H1 (cell line): ENCODE measurements around the gene NACAD. TPM values are rescaled to one million over a fixed set of nuclear protein-coding genes. Genes with fewer than 3 reads are reported as not detected.

Experiments used
- CTCF ChIA-PET: fragments of 300-600 bp; sonication (Branson Sonifier 250); formaldehyde crosslinking; loops from one replicate; lab custom pipeline; 2021; ENCODE audit not compliant: partially characterized antibody; lab: Charles Lee
- POLR2A ChIA-PET: fragments of 300-600 bp; sonication (Branson Sonifier 250); formaldehyde crosslinking; loops from one replicate; lab custom pipeline; 2021; ENCODE audit warnings: inconsistent platforms; ENCODE audit not compliant: partially characterized antibody; lab: Charles Lee
- DNase-seq, 2 experiments: peaks; one replicate each; pipeline versions ENCODE4 v3.0.0 to v3.0.0-alpha.2; 2010 to 2022; ENCODE audit warnings: low spot score in 2 of 2, low read depth in 1 of 2, mixed read lengths in 1 of 2
- FAIRE-seq: peaks from 2 replicates; lab custom pipeline; 2011; peaks lifted over from hg19 to GRCh38; lab: Jason Lieb, UNC
- H2AFZ ChIP-seq: 2 replicates; pipeline ENCODE4 v1.8.1; 2012; ENCODE audit warnings: low read length, inconsistent platforms
- H2AK5ac ChIP-seq: 2 replicates; pipeline ENCODE4 v1.6.1; 2013; ENCODE audit warnings: low read depth, low read length
- H2BK120ac ChIP-seq: replicated peaks from 2 replicates; pipeline ENCODE3; 2013; ENCODE audit warnings: low read depth, low read length, inconsistent platforms
- H2BK12ac ChIP-seq: 2 replicates; pipeline ENCODE4 v1.6.1; 2013; ENCODE audit warnings: low read depth, low read length
- H2BK15ac ChIP-seq: 2 replicates; pipeline ENCODE4 v1.6.1; 2013; ENCODE audit warnings: low read length
- H2BK20ac ChIP-seq: 2 replicates; pipeline ENCODE4 v1.6.1; 2013; ENCODE audit warnings: low read length
- H2BK5ac ChIP-seq: 2 replicates; pipeline ENCODE4 v1.6.1; 2013; ENCODE audit warnings: low read depth, low read length
- H3K14ac ChIP-seq: 2 replicates; pipeline ENCODE4 v1.6.1; 2013; ENCODE audit warnings: inconsistent platforms; ENCODE audit not compliant: insufficient read length
- H3K18ac ChIP-seq: 2 replicates; pipeline ENCODE4 v1.6.1; 2013; ENCODE audit warnings: low read length; ENCODE audit errors: extremely low read depth
- H3K23ac ChIP-seq: 2 replicates; pipeline ENCODE4 v1.6.1; 2013; ENCODE audit warnings: inconsistent platforms; ENCODE audit not compliant: insufficient read length
- H3K23me2 ChIP-seq: 2 replicates; pipeline ENCODE4 v1.6.1; 2013; ENCODE audit warnings: low read depth, low read length
- H3K27ac ChIP-seq: 2 replicates; pipeline ENCODE4 v1.6.1; 2011; ENCODE audit warnings: low read depth, low read length, inconsistent platforms
- H3K27me3 ChIP-seq, 4 experiments: replicated peaks in 1 of 4; 1 replicate in 1 of 4; 2 replicates in 3 of 4; pipeline versions ENCODE4 v1.6.1 to v1.8.1; 2011 to 2013; ENCODE audit warnings: low read length in 3 of 4, mild to moderate bottlenecking in 3 of 4, inconsistent platforms in 2 of 4, mixed read lengths in 2 of 4, moderate library complexity in 1 of 4; ENCODE audit not compliant: control insufficient read depth in 3 of 4, insufficient read depth in 3 of 4; ENCODE audit errors: extremely low read depth in 1 of 4
- H3K36me3 ChIP-seq, 4 experiments: 2 replicates each; pipeline versions ENCODE4 v1.6.1 to v1.8.1; 2011 to 2013; ENCODE audit warnings: mild to moderate bottlenecking in 4 of 4, low read length in 3 of 4, moderate library complexity in 2 of 4, control low read depth in 1 of 4, inconsistent platforms in 1 of 4; ENCODE audit not compliant: insufficient read depth in 4 of 4, control insufficient read depth in 2 of 4
- H3K4ac ChIP-seq: replicated peaks from 2 replicates; pipeline ENCODE3; 2013; ENCODE audit warnings: low read length, low read depth, mixed read lengths, inconsistent platforms; ENCODE audit not compliant: insufficient read length
- H3K4me1 ChIP-seq, 4 experiments: replicated peaks in 1 of 4; 1 replicate in 1 of 4; 2 replicates in 3 of 4; pipeline versions ENCODE4 v1.6.1 to v1.8.1; 2011 to 2013; ENCODE audit warnings: low read length in 3 of 4, inconsistent platforms in 2 of 4, mixed read lengths in 1 of 4; ENCODE audit not compliant: insufficient read depth in 4 of 4, control insufficient read depth in 3 of 4
- H3K4me2 ChIP-seq, 2 experiments: 2 replicates each; pipeline versions ENCODE4 v1.6.1 to v1.8.1; 2011 to 2013; ENCODE audit warnings: low read depth in 2 of 2, low read length in 2 of 2, control low read depth in 1 of 2, inconsistent platforms in 1 of 2, mild to moderate bottlenecking in 1 of 2; ENCODE audit not compliant: insufficient read depth in 1 of 2
- H3K4me3 ChIP-seq, 4 experiments: fragments of 200-600, 300-600 bp in 1 of 4; sonication (generic), shearing (Covaris generic), sonication (Bioruptor Twin) in 1 of 4; 2 replicates each; pipeline versions ENCODE4 v1.5.1 to v1.8.1; 2011 to 2016; ENCODE audit warnings: low read length in 4 of 4, low read depth in 3 of 4, control low read depth in 2 of 4, inconsistent platforms in 2 of 4, mild to moderate bottlenecking in 2 of 4, mixed read lengths in 1 of 4, moderate library complexity in 1 of 4; ENCODE audit not compliant: insufficient read depth in 2 of 4; ENCODE audit errors: extremely low read depth in 1 of 4
- H3K56ac ChIP-seq: replicated peaks from 2 replicates; pipeline ENCODE3; 2013; ENCODE audit warnings: low read depth, mild to moderate bottlenecking, mixed read lengths, low read length, inconsistent platforms; ENCODE audit not compliant: insufficient read length
- H3K79me1 ChIP-seq: 2 replicates; pipeline ENCODE4 v1.6.1; 2013; ENCODE audit warnings: low read depth, low read length, control low read depth
- H3K79me2 ChIP-seq, 2 experiments: 2 replicates each; pipeline versions ENCODE4 v1.6.1 to v1.8.1; 2012 to 2013; ENCODE audit warnings: low read length in 2 of 2, mild to moderate bottlenecking in 2 of 2, inconsistent platforms in 1 of 2; ENCODE audit not compliant: insufficient read depth in 2 of 2, control insufficient read depth in 1 of 2
- H3K9ac ChIP-seq, 4 experiments: replicated peaks in 1 of 4; 1 replicate in 1 of 4; 2 replicates in 3 of 4; pipeline versions ENCODE4 v1.6.1 to v1.8.1; 2011 to 2013; ENCODE audit warnings: low read depth in 3 of 4, low read length in 3 of 4, control low read depth in 2 of 4, mild to moderate bottlenecking in 2 of 4, moderate library complexity in 2 of 4, inconsistent platforms in 1 of 4; ENCODE audit errors: extremely low read depth in 1 of 4
- H3K9me3 ChIP-seq, 2 experiments: 2 replicates each; pipeline versions ENCODE4 v1.6.1 to v1.8.1; 2012 to 2013; ENCODE audit warnings: mild to moderate bottlenecking in 2 of 2, moderate library complexity in 2 of 2, control low read depth in 1 of 2, inconsistent platforms in 1 of 2, low read depth in 1 of 2, low read length in 1 of 2, mixed read lengths in 1 of 2; ENCODE audit not compliant: insufficient read depth in 2 of 2
- H4K20me1 ChIP-seq, 2 experiments: replicated peaks in 1 of 2; 2 replicates each; pipeline versions ENCODE3 to v1.8.1; 2011 to 2013; ENCODE audit warnings: inconsistent platforms in 2 of 2, low read length in 2 of 2, mild to moderate bottlenecking in 1 of 2; ENCODE audit not compliant: insufficient read depth in 2 of 2, control insufficient read depth in 1 of 2
- H4K5ac ChIP-seq: 2 replicates; pipeline ENCODE4 v1.6.1; 2013; ENCODE audit warnings: low read length, low read depth, mixed read lengths, inconsistent platforms; ENCODE audit not compliant: insufficient read length
- H4K8ac ChIP-seq: 2 replicates; pipeline ENCODE4 v1.8.0; 2013; ENCODE audit warnings: mild to moderate bottlenecking, moderate library complexity, low read length, inconsistent platforms; ENCODE audit not compliant: insufficient read depth; ENCODE audit errors: extremely low read depth
- H4K91ac ChIP-seq: replicated peaks from 2 replicates; pipeline ENCODE3; 2013; ENCODE audit warnings: low read length, mixed read lengths, inconsistent platforms; ENCODE audit not compliant: insufficient read length
- CHD1 ChIP-seq: IDR thresholded peaks from 2 replicates; pipeline ENCODE4 v1.6.1; 2012; ENCODE audit warnings: low read depth, low read length, improper control_type of control experiment
- GABPA ChIP-seq: IDR thresholded peaks from 2 replicates; pipeline ENCODE4 v1.6.1; 2011; ENCODE audit warnings: mild to moderate bottlenecking, low read length, moderate library complexity, borderline replicate concordance; ENCODE audit not compliant: insufficient read depth
- MAX ChIP-seq: IDR thresholded peaks from 2 replicates; pipeline ENCODE4 v1.6.1; 2012; ENCODE audit warnings: inconsistent platforms
- POLR2AphosphoS5 ChIP-seq: IDR thresholded peaks from 2 replicates; pipeline ENCODE4 v1.6.1; 2011; ENCODE audit warnings: low read depth, low read length
- SUZ12 ChIP-seq: fragments of 200-600 bp; sonication (generic); IDR thresholded peaks from 2 replicates; pipeline ENCODE4 v1.6.1; 2012; ENCODE audit warnings: mild to moderate bottlenecking, inconsistent platforms, low read length, moderate library complexity, mixed read lengths
- TBP ChIP-seq: IDR thresholded peaks from 2 replicates; pipeline ENCODE4 v1.6.1; 2011; ENCODE audit warnings: low read depth, low read length, improper control_type of control experiment
- WGBS, 2 experiments: shearing (Covaris generic) in 1 of 2; methylation state at CpG; one replicate each; pipeline versions ENCODE4 v1.1.6 to v1.1.7; 2013 to 2015; ENCODE audit warnings: low lambda C conversion rate in 2 of 2, mixed read lengths in 2 of 2, inconsistent platforms in 1 of 2, low coverage in 1 of 2, missing lambda C conversion rate in 1 of 2; ENCODE audit not compliant: insufficient replicate concordance in 2 of 2, insufficient coverage in 1 of 2, insufficient read length in 1 of 2; ENCODE audit errors: extremely low coverage in 1 of 2, missing lambda C conversion rate in 1 of 2; 5-methylcytosine and 5-hydroxymethylcytosine counted together
- polyA plus RNA-seq, 7 experiments: library from polyadenylated mRNA; depleted of rRNA in 3 of 7; stranded (reverse) in 5 of 7; unstranded in 2 of 7; fragments of >200 nt in 5 of 7; fragments of 200-250 nt in 2 of 7; gene quantifications; 1 replicate in 5 of 7; 2 replicates in 1 of 7; 4 replicates in 1 of 7; pipeline versions ENCODE4 v1.2.1 to v1.2.3, GENCODE V29; 2011 to 2013; ENCODE audit warnings: missing spikeins in 2 of 7, mixed read lengths in 2 of 7
- total RNA-seq: library from RNA; stranded (reverse); fragmentation: NEBNext Ultra II Directional; extraction: Animal tissue kit (Norgen Biotek cat#: 25700); gene quantifications from 2 replicates; pipeline ENCODE4 v1.2.1, GENCODE V29; 2021

NACAD gene
- total and polyA plus RNA-seq, 2 of the 8 experiments (the other 6 are each of a cell fraction or from before 2014, with no cell fraction given): 1.3 to 6.0 TPM

GRCh38 chr7:45076946-45077345 lies 11.8 kb downstream of the NACAD start:
- Histone ChIP-seq H2BK20ac (no peak overlapping the region), H3K18ac (no peak overlapping the region), H3K27me3 (no peaks in the 10 kb centered on the region), H3K9me3 (no peaks in the 10 kb centered on the region), H2AK5ac (no peak overlapping the region), H4K5ac (no peak overlapping the region), H3K4ac (no peak overlapping the region), H2AFZ (no peak overlapping the region), H2BK120ac (no peak overlapping the region), H3K27ac (no peak overlapping the region), H3K23ac (no peak overlapping the region), H3K4me1 (no peaks in the 10 kb centered on the region; a peak in 1 of 7 replicates), H3K9ac (no peak overlapping the region), H2BK15ac (no peak overlapping the region), H4K20me1 (peaks cover 2 to 7% of the 10 kb centered on the region in 2 experiments), H2BK12ac (no peak overlapping the region), H3K23me2 (no peaks in the 10 kb centered on the region; the same call in 1 of the 2 replicates), H4K91ac (no peak overlapping the region), H3K4me3 (no peak overlapping the region), H3K14ac (no peak overlapping the region), H3K36me3 (peaks cover 0 to 9% (median 4%) of the 10 kb centered on the region in 4 experiments; a peak in 6 of 8 replicates), H3K4me2 (no peak overlapping the region), H2BK5ac (no peak overlapping the region), H3K79me1 (no peaks in the 10 kb centered on the region), H4K8ac (no peak overlapping the region), H3K79me2 (no peaks in the 10 kb centered on the region), H3K56ac (no peak overlapping the region)
- no peak for DNase-seq
- FAIRE-seq: no peak
- ChIA-PET CTCF (interaction anchor here (1.0 kb wide), 1 partner anchor 103 kb away, joined by 3 read pairs; no protein-coding TSS in a partner anchor), POLR2A (interaction anchor here (0.7 to 1.7 kb wide), 4 partner anchors 25 to 540 kb away, joined by 3 to 4 read pairs (median 3); no protein-coding TSS in a partner anchor)
- TF ChIP-seq POLR2AphosphoS5 (no peak), SUZ12 (no peak), MAX (no peak), CHD1 (no peak), TBP (no peak), GABPA (no peak)
- WGBS, 2 experiments: 86% methylated on average over 5 of the region's 5 CpGs; no CpG with 5 or more reads in 1 of the 2 experiments
